HepG2 (cell line): ENCODE results near the gene MRPL18. TPM values are rescaled to one million over a fixed set of nuclear protein-coding genes. Genes with fewer than 3 reads are reported as not detected.

Experiments
- ATM ChIP-seq: fragments of 450-650 bp; IDR thresholded peaks from 2 replicates; pipeline ENCODE4 v1.7.1; 2017; ENCODE audit warnings: mild to moderate bottlenecking, borderline replicate concordance
- CBFB ChIP-seq: sonication (generic); formaldehyde crosslinking; IDR thresholded peaks from 2 replicates; pipeline ENCODE4 v1.4.0; 2020; ENCODE audit warnings: missing genetic modification reagents
- CREM ChIP-seq, 2 experiments: sonication (generic) in 1 of 2; formaldehyde crosslinking in 1 of 2; IDR thresholded peaks; 2 replicates each; pipeline versions ENCODE4 v1.4.0 to v1.6.1; 2016 to 2020; ENCODE audit warnings: antibody characterized with exemption in 1 of 2, mild to moderate bottlenecking in 1 of 2, missing genetic modification reagents in 1 of 2
- ELF4 ChIP-seq: sonication (generic); formaldehyde crosslinking; IDR thresholded peaks from 2 replicates; pipeline ENCODE4 v1.5.0; 2020; ENCODE audit warnings: missing genetic modification reagents, mild to moderate bottlenecking, moderate library complexity, borderline replicate concordance
- FOXK1 ChIP-seq: sonication (generic); formaldehyde crosslinking; IDR thresholded peaks from 2 replicates; pipeline ENCODE4 v1.4.0; 2020; ENCODE audit warnings: low read depth, missing genetic modification reagents, borderline replicate concordance
- JDP2 ChIP-seq: sonication (generic); formaldehyde crosslinking; IDR thresholded peaks from 2 replicates; pipeline ENCODE4 v1.8.1; 2022; ENCODE audit warnings: missing genetic modification reagents, borderline replicate concordance
- KLF6 ChIP-seq: IDR thresholded peaks from 2 replicates; pipeline ENCODE4 v1.8.0; 2016; ENCODE audit warnings: missing biosample characterization, missing genetic modification reagents
- MAFK ChIP-seq, 2 experiments: IDR thresholded peaks in 1 of 2; conservative IDR thresholded peaks in 1 of 2; 2 replicates each; pipeline ENCODE4 v1.6.1; 2011; ENCODE audit warnings: improper control_type of control experiment in 2 of 2, low read length in 2 of 2
- MTF2 ChIP-seq: sonication (generic); formaldehyde crosslinking; IDR thresholded peaks from 2 replicates; pipeline ENCODE4 v1.5.0; 2020; ENCODE audit warnings: missing genetic modification reagents, borderline replicate concordance
- MYPOP ChIP-seq: sonication (generic); formaldehyde crosslinking; IDR thresholded peaks from 2 replicates; pipeline ENCODE4 v1.8.1; 2023; ENCODE audit warnings: mild to moderate bottlenecking, moderate library complexity, missing genetic modification reagents
- NBN ChIP-seq: fragments of 450-650 bp; conservative IDR thresholded peaks from 2 replicates; pipeline ENCODE4 v1.6.1; 2017
- NFATC3 ChIP-seq: sonication (generic); formaldehyde crosslinking; IDR thresholded peaks from 2 replicates; pipeline ENCODE4 v1.5.1; 2020; ENCODE audit warnings: mild to moderate bottlenecking, missing genetic modification reagents
- NFYC ChIP-seq: IDR thresholded peaks from 2 replicates; pipeline ENCODE4 v1.6.1; 2016; ENCODE audit warnings: missing genetic modification reagents, missing compliant biosample characterization
- POLR2AphosphoS2 ChIP-seq: IDR thresholded peaks from 2 replicates; pipeline ENCODE4 v1.6.1; 2011; ENCODE audit warnings: low read depth, low read length, improper control_type of control experiment
- SIX4 ChIP-seq: sonication (generic); formaldehyde crosslinking; IDR thresholded peaks from 2 replicates; pipeline ENCODE4 v1.4.0; 2020; ENCODE audit warnings: missing genetic modification reagents
- SMAD9 ChIP-seq: sonication (generic); formaldehyde crosslinking; IDR thresholded peaks from 2 replicates; pipeline ENCODE4 v1.5.1; 2020; ENCODE audit warnings: mild to moderate bottlenecking, missing genetic modification reagents
- SMARCC2 ChIP-seq: fragments of 450-650 bp; IDR thresholded peaks from 2 replicates; pipeline ENCODE4 v1.6.1; 2017; ENCODE audit warnings: antibody characterized with exemption, mild to moderate bottlenecking
- SMC3 ChIP-seq: IDR thresholded peaks from 2 replicates; pipeline ENCODE4 v1.6.1; 2011; ENCODE audit warnings: low read length, improper control_type of control experiment
- STAT5B ChIP-seq: sonication (generic); formaldehyde crosslinking; IDR thresholded peaks from 2 replicates; pipeline ENCODE4 v1.4.0; 2020; ENCODE audit warnings: missing genetic modification reagents
- THAP11 ChIP-seq: IDR thresholded peaks from 2 replicates; pipeline ENCODE4 v1.6.1; 2016; ENCODE audit warnings: missing biosample characterization, missing genetic modification reagents
- XRCC5 ChIP-seq: fragments of 200-400 bp; formaldehyde crosslinking; optimal IDR thresholded peaks from 2 replicates; pipeline ENCODE3; 2017; ENCODE audit warnings: mild to moderate bottlenecking, low read length
- ZNF75D ChIP-seq: sonication (generic); formaldehyde crosslinking; IDR thresholded peaks from 2 replicates; pipeline ENCODE4 v1.8.1; 2023; ENCODE audit warnings: missing genetic modification reagents, mild to moderate bottlenecking, borderline replicate concordance
- ZNF83 ChIP-seq: sonication (generic); formaldehyde crosslinking; IDR thresholded peaks from 2 replicates; pipeline ENCODE4 v1.4.0; 2020; ENCODE audit warnings: missing genetic modification reagents, mild to moderate bottlenecking, borderline replicate concordance
- polyA plus RNA-seq, 8 experiments: library from polyadenylated mRNA; depleted of rRNA in 3 of 8; stranded (reverse) in 7 of 8; unstranded in 1 of 8; fragments of >200 nt; fragmentation: Illumina TruSeq in 4 of 8; extraction: Trizol in 4 of 8; gene quantifications; 2 replicates each; pipeline versions ENCODE4 v1.2.1 to v1.2.3, GENCODE V29; 2011 to 2016; ENCODE audit warnings: low read depth in 4 of 8, missing spikeins in 1 of 8, mixed read lengths in 1 of 8; ENCODE audit not compliant: insufficient read depth in 1 of 8
- total RNA-seq, 5 experiments: library from RNA; depleted of rRNA; stranded (reverse); fragments of >200 nt; fragmentation: Illumina TruSeq; extraction: Trizol; gene quantifications; 2 replicates each; pipeline ENCODE4 v1.2.3, GENCODE V29; 2016; ENCODE audit warnings: low read depth in 1 of 5
- TF ChIP-seq, protein P1 (sequence below): sonication (generic); formaldehyde crosslinking; IDR thresholded peaks from 2 replicates; pipeline ENCODE4 v1.4.0; 2020; ENCODE audit warnings: mild to moderate bottlenecking, missing genetic modification reagents
- TF ChIP-seq, protein P2 (sequence below): sonication (generic); formaldehyde crosslinking; conservative IDR thresholded peaks from 2 replicates; pipeline ENCODE4 v1.8.0; 2022; ENCODE audit warnings: mild to moderate bottlenecking, moderate library complexity, missing genetic modification reagents
- TF ChIP-seq, protein P3 (sequence below): sonication (generic); formaldehyde crosslinking; IDR thresholded peaks from 2 replicates; pipeline ENCODE4 v1.5.1; 2020; ENCODE audit warnings: missing genetic modification reagents, mild to moderate bottlenecking, borderline replicate concordance

Gene MRPL18
- total and polyA plus RNA-seq, 2 of the 13 experiments (the other 11 are each of a cell fraction or from before 2014, with no cell fraction given): 85.6 to 176 TPM

DNA sequence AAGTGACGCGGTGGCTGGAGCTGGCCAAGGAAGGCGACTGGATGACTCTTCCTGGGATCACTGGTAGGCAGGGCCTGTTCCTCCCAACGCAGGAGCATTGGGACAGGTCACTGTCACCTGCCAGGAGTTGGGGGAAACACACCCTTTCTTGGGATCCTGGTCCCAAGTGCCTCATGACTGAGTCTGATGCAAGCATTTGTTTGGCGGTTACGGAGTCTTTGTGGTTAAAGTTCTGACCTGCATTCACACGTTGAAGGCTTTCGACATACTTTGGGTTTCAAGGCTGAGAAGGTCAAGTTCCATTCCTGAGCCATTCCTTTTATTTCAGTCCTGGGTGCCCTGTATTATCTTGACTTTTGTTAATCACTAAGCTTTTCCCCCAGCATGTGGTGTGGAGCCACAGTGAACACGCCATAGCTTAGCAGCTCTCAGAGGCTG, 15.8 kb downstream of the MRPL18 start (continued):
- peak; percentile 35; the same call in 1 of the 2 replicates for TF ChIP-seq THAP11 (CRISPR knock-in tag)
- no peak for TF ChIP-seq SMARCC2
- TF ChIP-seq STAT5B (CRISPR knock-in tag): no peak
- no peak for TF ChIP-seq ELF4 (CRISPR knock-in tag)
- no peak for TF ChIP-seq MTF2 (CRISPR knock-in tag)
- no peak for TF ChIP-seq SIX4
- no peak for TF ChIP-seq NBN
- no peak for TF ChIP-seq MAFK (conservative IDR thresholded peaks at IDR 0.05 in 1 of 2, IDR thresholded peaks at IDR 0.05 in 1 of 2; ENCODE audit: low read length in 2 of 2)
- TF ChIP-seq NFYC (CRISPR knock-in tag): no peak
- TF ChIP-seq KLF6 (CRISPR knock-in tag): 0 out of 2 replicates have a peak, but pooled peaks have one; percentile 19
- peak; percentile 91 for TF ChIP-seq CBFB (CRISPR knock-in tag)
- no peak for TF ChIP-seq SMC3
- no peak for TF ChIP-seq FOXK1 (CRISPR knock-in tag)
- TF ChIP-seq, protein P1, sequence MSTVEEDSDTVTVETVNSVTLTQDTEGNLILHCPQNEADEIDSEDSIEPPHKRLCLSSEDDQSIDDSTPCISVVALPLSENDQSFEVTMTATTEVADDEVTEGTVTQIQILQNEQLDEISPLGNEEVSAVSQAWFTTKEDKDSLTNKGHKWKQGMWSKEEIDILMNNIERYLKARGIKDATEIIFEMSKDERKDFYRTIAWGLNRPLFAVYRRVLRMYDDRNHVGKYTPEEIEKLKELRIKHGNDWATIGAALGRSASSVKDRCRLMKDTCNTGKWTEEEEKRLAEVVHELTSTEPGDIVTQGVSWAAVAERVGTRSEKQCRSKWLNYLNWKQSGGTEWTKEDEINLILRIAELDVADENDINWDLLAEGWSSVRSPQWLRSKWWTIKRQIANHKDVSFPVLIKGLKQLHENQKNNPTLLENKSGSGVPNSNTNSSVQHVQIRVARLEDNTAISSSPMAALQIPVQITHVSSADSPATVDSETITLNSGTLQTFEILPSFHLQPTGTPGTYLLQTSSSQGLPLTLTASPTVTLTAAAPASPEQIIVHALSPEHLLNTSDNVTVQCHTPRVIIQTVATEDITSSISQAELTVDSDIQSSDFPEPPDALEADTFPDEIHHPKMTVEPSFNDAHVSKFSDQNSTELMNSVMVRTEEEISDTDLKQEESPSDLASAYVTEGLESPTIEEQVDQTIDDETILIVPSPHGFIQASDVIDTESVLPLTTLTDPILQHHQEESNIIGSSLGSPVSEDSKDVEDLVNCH (CRISPR knock-in tag): no peak
- TF ChIP-seq ZNF83: no peak
- TF ChIP-seq SMAD9 (CRISPR knock-in tag): no peak
- TF ChIP-seq POLR2AphosphoS2: no peak
- TF ChIP-seq NFATC3: no peak
- TF ChIP-seq JDP2: no peak
- TF ChIP-seq MYPOP (CRISPR knock-in tag): peak; percentile 32; the same call in 1 of the 2 replicates
- TF ChIP-seq, protein P2, sequence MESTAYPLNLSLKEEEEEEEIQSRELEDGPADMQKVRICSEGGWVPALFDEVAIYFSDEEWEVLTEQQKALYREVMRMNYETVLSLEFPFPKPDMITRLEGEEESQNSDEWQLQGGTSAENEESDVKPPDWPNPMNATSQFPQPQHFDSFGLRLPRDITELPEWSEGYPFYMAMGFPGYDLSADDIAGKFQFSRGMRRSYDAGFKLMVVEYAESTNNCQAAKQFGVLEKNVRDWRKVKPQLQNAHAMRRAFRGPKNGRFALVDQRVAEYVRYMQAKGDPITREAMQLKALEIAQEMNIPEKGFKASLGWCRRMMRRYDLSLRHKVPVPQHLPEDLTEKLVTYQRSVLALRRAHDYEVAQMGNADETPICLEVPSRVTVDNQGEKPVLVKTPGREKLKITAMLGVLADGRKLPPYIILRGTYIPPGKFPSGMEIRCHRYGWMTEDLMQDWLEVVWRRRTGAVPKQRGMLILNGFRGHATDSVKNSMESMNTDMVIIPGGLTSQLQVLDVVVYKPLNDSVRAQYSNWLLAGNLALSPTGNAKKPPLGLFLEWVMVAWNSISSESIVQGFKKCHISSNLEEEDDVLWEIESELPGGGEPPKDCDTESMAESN: 0 out of 2 replicates have a peak, but pooled peaks have one; percentile 45
- peak; percentile 36; the same call in 1 of the 2 replicates for TF ChIP-seq CREM (IDR thresholded peaks at IDR 0.05)
- no peak for TF ChIP-seq CREM (CRISPR knock-in tag; IDR thresholded peaks at IDR 0.05)
- peak; percentile 49 for TF ChIP-seq XRCC5
- TF ChIP-seq ATM: no peak
- no peak for TF ChIP-seq ZNF75D
- TF ChIP-seq, protein P3, sequence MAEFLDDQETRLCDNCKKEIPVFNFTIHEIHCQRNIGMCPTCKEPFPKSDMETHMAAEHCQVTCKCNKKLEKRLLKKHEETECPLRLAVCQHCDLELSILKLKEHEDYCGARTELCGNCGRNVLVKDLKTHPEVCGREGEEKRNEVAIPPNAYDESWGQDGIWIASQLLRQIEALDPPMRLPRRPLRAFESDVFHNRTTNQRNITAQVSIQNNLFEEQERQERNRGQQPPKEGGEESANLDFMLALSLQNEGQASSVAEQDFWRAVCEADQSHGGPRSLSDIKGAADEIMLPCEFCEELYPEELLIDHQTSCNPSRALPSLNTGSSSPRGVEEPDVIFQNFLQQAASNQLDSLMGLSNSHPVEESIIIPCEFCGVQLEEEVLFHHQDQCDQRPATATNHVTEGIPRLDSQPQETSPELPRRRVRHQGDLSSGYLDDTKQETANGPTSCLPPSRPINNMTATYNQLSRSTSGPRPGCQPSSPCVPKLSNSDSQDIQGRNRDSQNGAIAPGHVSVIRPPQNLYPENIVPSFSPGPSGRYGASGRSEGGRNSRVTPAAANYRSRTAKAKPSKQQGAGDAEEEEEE (CRISPR knock-in tag): no peak
